CD4-positive, alpha-beta T cell treated with Interleukin-15 for 4 hours (primary cell): Measurements from ENCODE around the gene VLDLR.

Source experiments
- DNase-seq: peaks from one replicate; pipeline ENCODE4 v3.0.0-alpha.2; 2020; ENCODE audit warnings: low spot score

The VLDLR gene

DNA sequence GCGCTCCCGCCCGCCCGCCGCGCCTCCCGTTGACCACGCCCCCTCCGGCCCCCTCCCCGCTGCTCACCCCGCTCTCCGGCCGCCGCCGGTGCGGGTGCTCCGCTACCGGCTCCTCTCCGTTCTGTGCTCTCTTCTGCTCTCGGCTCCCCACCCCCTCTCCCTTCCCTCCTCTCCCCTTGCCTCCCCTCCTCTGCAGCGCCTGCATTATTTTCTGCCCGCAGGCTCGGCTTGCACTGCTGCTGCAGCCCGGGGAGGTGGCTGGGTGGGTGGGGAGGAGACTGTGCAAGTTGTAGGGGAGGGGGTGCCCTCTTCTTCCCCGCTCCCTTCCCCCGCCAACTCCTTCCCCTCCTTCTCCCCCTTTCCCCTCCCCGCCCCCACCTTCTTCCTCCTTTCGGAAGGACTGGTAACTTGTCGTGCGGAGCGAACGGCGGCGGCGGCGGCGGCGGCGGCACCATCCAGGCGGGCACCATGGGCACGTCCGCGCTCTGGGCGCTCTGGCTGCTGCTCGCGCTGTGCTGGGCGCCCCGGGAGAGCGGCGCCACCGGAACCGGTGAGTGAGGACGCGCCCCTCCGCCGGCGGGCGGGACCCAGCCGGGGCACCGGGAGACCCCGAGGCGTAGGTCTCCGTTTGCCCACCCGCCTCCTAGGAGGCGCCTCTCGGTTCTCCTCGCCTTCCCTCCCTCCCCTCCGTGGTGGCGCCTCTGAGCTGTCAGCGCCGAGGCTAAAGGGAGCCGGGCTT, at the start of gene VLDLR:
VLDLR (plus strand) TSS at position 66 of the 739 bp plus-strand sequence; CDS start at position 469, 403 bp downstream.
- no peak for DNase-seq

GRCh38 chr9:2574203-2574602, 47.4 kb upstream of the VLDLR start:
- no peak for DNase-seq

GRCh38 chr9:2576631-2577030, 45.0 kb upstream of the VLDLR start:
- DNase-seq: no peak

DNA sequence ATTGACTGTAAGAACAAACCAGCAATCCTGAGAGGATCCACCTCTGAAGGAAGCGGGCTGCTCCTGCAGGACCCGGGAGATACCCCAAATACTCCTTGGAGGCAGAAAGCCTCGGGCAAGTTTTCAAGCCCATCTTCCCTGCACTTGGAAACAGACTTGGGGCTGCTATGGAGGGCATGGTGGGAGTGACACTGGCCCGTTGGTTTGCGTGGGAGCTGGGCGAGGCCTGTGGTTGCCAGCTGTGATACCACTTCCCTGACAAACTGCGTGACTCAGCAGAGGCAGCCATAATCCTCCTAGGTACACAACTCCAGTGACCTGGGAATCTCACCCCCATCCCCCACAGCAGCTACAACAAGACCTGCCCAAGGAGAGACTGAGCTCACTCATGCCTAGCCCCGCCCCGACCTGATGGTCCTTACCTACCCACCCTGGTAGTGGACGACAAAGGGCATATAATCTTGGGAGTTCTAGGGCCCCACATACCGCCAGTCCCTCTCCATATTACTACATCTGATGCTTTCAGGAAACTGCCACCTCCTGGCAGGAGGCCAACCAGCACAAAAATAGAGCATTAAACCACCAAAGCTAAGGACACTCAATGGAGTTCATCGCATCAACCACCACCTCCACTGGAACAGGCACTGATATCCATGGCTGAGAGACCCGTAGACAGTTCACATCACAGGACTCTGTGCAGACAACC, 38.1 kb upstream of the VLDLR start:
- no peak for DNase-seq

DNA sequence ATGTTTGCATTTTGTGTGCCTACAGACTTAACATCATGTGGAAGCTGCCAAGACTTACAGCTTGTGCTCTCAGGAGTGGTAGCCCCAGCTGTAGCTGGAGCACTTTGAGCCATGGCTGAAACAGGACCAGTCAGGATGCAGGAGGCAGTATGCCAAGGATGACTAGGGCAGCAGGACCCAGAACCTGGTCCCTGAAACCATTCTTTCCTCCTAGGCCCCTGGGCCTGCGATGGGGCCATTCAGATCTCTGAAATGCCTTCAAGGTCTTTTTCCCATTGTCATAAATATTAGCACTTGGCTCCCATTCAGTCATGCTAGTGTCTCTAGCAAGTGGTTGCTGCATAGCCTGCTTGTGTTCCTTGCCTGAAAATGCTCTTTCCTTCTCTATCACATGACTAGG, 29.6 kb upstream of the VLDLR start:
- no peak for DNase-seq

DNA sequence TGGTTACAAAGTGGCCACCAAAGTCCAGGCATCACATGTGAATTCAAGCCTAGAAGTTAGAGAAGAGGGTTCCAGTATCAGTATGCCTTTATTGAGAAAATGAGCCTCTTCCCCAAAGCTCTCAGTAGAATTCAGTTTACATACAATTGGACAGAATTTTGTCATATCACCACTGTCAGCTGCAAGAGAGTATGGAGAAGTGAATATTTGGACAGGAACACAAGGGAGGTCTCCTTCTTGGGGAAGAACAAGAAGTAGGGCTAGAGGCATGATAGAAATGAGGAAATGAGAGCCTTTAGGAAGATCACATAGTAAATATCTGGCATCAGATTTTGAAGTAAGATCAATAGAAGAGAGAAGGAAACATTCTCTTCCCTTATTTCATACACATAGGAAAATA, 27.8 kb upstream of the VLDLR start:
- no peak for DNase-seq

- DNase-seq: no peak
Measured at GRCh38 chr9:2595973-2596372, 25.6 kb upstream of the VLDLR start.

DNA sequence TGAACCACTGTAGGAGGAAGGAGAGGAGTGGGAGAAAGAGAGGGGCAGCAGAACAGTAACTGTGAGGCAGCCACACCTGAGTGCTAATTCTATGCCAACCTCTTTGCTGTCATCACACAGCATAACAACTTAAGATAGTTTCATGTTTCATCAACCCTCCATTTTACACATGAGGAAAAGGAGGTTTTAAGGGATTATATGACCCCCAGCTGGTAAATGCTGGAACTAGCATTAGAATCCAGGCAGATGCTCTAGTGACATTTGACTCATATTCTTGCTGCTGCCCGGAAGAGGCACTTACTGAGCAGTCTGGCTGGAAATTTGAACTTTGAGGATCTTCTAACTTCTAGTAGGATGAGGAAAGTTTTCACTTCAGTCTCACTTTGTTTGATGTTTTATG, 24.1 kb upstream of the VLDLR start:
- DNase-seq: no peak

GRCh38 chr9:2599896-2600295, 21.7 kb upstream of the VLDLR start:
- DNase-seq: no peak

DNA sequence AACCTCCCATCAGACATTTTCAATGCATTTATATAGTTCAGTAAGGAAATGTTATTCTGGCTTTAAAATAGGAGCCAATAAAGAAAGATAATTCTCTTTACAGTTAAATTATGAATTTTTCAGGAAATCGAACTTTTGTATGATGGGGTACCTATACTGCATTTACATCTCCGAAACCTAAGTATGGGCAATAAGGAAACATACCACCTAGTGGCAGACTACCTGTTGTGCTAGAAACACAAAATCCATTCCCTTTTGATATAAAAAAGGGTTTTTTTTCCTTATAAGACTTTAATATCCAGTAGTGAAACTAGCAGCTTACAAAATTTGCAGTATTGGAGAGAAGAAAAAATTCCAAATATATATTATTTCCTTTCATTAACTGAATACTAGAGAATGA, 21.3 kb upstream of the VLDLR start:
- no peak for DNase-seq

GRCh38 chr9:2601785-2602378, 19.7 kb upstream of the VLDLR start:
- no peak for DNase-seq

DNA sequence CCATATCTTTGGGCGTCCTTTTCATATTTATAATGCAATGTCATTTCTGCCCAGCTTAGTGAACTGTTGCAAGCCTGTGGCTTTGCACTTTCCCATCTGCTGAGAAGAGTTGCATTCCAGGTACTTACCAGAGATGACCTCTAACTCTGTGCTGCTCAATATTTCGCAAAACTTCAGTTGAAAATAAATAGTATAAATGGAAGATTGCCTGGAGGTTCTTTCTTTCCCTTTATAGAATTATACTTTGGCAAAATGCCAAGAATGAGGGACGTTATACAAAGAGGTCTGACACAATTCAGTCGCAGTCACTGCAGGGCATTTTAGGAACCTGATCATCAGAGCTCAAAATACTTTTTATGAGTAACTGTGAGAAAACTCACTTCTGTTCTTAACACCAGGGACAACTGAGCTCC, 18.9 kb upstream of the VLDLR start:
- DNase-seq: no peak

- no peak for DNase-seq
Measured at GRCh38 chr9:2603621-2604020, 18.0 kb upstream of the VLDLR start.

DNA sequence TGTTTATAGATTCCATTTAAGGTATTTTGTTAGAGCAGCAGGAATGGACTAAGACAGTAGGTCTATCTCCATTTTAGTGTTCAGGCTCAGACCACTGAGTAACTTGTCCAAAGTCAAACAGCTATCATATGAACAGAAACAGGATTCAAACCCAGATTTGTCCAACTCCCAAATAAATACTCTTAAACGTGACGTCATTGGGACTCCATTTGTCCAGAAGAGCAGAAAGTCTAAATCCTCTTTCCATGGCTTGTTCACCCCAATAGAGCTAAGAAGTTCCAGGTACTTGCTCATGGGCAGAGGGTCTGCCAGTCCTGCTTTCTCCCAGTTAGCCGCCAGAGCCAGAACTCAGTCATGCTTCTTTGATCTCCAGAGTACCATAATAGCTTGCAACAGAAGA, 16.3 kb upstream of the VLDLR start:
- DNase-seq: no peak

- DNase-seq: no peak
Measured at GRCh38 chr9:2608276-2608675, 13.3 kb upstream of the VLDLR start.

- DNase-seq: no peak
Measured at GRCh38 chr9:2610985-2611384, 10.6 kb upstream of the VLDLR start.

DNA sequence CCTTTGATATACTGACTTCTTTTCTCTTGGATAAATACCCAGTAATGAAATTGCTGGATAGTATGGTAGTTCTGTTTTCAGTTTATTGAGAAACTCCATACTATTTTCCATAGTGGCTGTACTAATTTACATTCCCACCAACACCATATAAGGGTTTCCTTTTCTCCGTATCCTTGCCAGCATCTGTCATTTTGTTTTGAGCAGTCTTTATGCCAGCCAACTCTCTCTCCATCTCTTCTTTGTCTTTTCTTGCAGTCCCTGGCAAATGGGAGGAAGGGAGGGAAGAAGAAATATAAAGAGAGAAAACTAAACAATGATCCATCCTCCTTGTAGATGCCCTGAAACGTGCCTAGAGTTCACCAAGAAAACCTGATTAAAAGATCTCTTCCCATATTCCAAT, 9.6 kb upstream of the VLDLR start:
- no peak for DNase-seq

DNA sequence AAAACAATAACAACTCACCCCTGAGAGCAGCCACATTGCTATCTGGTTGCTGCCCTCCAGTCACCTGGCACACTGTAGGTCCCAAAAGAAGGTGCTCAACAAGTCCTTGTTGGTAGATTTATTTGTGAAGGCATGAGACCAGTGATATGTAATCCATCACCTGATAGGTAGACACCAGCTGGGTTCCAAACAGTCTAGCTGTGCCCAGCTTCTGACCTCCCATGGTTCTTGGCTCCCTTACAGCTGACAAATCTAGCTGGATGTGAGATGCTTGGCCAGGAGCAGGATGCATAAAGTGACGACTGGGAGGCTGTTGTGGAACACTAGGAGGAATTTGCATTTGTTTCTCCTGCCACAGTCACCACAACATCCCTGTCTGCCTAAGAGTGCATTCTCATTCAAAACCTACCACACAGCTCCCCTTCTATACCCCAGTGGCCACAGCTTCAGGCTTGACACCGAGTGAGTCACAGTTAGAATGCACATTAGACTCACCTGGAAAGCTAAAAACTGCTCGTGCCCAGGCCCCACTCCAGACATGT, 7.8 kb upstream of the VLDLR start:
- no peak for DNase-seq

GRCh38 chr9:2615497-2615896, 6.1 kb upstream of the VLDLR start:
- DNase-seq: no peak

GRCh38 chr9:2616692-2617377, 4.8 kb upstream of the VLDLR start:
- DNase-seq: no peak

- DNase-seq: no peak
Measured at GRCh38 chr9:2618289-2618688, 3.3 kb upstream of the VLDLR start.

DNA sequence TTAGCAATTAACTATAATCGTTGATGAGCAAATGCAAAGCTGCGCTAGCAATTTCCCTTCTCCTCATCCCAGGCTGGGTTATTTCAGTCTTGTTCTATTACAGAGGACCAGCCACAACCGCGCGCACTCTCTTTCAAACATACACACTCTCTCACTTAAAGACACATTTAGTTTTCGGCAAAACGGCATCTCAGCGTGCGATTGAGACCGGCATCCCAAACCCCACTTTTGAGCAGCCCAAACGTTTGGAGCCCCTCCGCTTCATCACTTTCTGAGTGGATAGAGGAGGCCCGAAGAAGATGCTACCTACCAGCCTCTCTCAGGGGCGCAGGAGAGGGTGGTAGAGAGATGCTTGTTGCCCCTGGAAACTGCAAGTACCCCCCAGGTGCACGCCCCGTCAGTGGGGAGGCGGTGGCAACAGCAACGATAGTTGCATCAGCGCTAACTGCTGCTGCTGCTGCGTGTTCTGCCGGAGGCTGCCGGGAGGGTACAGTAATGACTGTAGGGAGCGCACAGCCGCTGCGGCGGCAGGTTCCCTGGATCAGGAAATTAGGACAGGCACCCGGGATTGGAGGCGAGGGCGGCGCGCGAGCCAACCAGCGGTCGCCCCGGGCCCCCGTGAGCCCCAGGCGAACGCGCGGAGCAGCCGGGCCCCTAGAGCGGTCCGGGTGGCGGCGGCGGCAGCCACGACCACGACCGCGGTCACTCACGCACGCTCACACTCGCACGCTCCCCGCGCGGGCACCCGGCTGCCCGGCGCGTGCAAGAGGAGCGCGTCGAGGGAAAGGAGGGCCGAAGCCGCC, 467 bp upstream of the VLDLR start:
- DNase-seq: peak; percentile 12
